ENCODE results near the gene SYMPK. TPM values are rescaled to one million over a fixed set of nuclear protein-coding genes. Genes with fewer than 3 reads are reported as not detected.
A peak's percentile ranks its signal among the peaks of the same experiment; 100 is the strongest.

Gene SYMPK
- total RNA-seq, 2 donors from 2014 or later = 16.4 to 20.6 TPM

DNA sequence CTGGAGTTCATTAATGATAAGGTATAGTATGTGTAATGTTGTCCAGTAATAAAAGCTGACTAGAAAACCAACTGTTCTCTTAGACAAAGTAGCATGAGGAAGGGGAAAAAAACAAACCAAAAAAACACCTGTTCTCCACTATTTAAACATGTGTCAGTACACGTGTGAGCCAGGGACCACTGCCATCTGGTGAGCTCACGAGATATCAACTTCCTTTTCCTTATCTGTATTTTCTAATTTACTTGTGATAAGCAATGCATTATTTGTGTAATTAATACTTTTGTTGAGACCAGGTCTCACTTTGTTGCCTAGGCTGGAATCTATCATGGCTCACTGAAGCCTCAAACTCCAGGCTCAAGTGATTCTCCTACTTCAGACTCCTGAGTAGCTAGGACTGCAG, 89.6 kb downstream of the SYMPK start:
- no peak for DNase-seq (ENCODE audit: low spot score)
- Histone ChIP-seq H3K4me1 (peaks cover 0 to 19% of the 10 kb centered on the region in 2 donors), H3K9me3 (no peaks in the 10 kb centered on the region), H3K27ac (no peak overlapping the region), H3K27me3 (no peaks in the 10 kb centered on the region), H3K4me3 (no peak overlapping the region), H3K36me3 (peaks cover 34% of the 10 kb centered on the region)
- TF ChIP-seq, protein P1, sequence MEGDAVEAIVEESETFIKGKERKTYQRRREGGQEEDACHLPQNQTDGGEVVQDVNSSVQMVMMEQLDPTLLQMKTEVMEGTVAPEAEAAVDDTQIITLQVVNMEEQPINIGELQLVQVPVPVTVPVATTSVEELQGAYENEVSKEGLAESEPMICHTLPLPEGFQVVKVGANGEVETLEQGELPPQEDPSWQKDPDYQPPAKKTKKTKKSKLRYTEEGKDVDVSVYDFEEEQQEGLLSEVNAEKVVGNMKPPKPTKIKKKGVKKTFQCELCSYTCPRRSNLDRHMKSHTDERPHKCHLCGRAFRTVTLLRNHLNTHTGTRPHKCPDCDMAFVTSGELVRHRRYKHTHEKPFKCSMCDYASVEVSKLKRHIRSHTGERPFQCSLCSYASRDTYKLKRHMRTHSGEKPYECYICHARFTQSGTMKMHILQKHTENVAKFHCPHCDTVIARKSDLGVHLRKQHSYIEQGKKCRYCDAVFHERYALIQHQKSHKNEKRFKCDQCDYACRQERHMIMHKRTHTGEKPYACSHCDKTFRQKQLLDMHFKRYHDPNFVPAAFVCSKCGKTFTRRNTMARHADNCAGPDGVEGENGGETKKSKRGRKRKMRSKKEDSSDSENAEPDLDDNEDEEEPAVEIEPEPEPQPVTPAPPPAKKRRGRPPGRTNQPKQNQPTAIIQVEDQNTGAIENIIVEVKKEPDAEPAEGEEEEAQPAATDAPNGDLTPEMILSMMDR (IDR thresholded peaks at IDR 0.05) = no peak

DNA sequence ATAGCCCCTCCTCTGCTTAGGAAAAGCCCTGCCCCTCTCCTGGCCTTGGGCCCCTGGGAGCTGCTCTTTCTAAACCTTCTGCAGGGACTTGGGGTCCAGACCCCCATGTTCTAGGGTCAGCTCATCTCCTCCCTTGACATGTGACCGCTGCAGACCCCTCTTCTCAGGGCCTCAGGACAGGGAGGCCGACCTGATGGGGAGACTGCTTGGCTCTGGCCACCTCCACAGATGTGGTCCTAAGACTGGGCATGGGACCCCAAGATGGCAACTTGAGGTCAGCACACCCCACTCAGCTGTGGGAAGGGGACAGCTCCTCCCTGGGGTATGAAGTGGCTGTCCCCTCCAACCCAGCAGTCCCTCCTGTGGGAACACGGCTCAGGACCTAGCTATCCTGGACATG, 90.0 kb downstream of the SYMPK start:
- DNase-seq (ENCODE audit: low spot score) = no peak
- no peaks in the 10 kb centered on the region for H3K27me3 ChIP-seq
- peaks cover 0 to 19% of the 10 kb centered on the region in 2 donors for H3K4me1 ChIP-seq
- H3K27ac ChIP-seq = peak overlapping the region in 1 of 2 donors; percentile 0
- peaks cover 29% of the 10 kb centered on the region for H3K36me3 ChIP-seq
- no peaks in the 10 kb centered on the region for H3K9me3 ChIP-seq
- no peak overlapping the region for H3K4me3 ChIP-seq
- TF ChIP-seq, protein P1 (IDR thresholded peaks at IDR 0.05) = no peak

DNA sequence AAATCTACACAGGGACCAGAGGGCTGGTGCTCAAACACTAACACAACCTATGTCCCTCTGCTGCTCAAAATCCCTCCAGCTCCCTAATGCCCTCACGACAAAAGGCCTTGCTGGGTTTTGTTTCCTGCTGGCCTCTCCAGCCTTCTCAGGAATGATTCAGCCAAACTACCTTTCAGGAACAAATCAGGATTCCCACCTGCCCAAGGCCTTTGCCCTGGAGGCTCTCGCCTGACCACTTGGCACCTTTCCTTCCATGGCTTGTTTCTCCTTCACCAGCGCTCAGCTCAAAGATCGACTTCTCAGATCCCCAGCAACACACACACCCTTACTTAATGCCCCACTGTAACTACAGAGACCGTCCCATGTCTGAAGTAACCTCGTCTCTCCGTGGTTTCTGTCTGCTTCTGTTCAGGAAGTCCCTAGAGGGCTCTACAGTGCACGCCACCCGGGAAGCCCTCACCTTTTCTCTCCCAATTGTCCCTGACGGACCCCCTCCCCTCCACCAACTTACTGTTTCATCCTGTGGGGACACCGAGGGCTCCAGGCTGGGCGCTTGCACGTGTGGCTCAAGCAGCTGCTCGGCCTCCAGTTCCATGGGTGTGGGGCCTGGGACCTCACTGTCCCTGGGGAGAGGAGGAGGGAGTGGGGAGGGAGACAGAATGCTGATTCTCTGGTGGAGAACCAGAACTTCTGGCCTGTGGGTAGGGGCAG, 90.7 kb downstream of the SYMPK start:
- DNase-seq (ENCODE audit: low spot score) = no peak
- H3K4me1 ChIP-seq = peaks cover 0 to 24% of the 10 kb centered on the region in 2 donors
- TF ChIP-seq, protein P1 (IDR thresholded peaks at IDR 0.05) = no peak
- no peak overlapping the region for H3K4me3 ChIP-seq
- H3K36me3 ChIP-seq = peaks cover 23% of the 10 kb centered on the region
- no peaks in the 10 kb centered on the region for H3K9me3 ChIP-seq
- no peaks in the 10 kb centered on the region for H3K27me3 ChIP-seq
- peak overlapping the region in 1 of 2 donors; percentile 93 for H3K27ac ChIP-seq

DNA sequence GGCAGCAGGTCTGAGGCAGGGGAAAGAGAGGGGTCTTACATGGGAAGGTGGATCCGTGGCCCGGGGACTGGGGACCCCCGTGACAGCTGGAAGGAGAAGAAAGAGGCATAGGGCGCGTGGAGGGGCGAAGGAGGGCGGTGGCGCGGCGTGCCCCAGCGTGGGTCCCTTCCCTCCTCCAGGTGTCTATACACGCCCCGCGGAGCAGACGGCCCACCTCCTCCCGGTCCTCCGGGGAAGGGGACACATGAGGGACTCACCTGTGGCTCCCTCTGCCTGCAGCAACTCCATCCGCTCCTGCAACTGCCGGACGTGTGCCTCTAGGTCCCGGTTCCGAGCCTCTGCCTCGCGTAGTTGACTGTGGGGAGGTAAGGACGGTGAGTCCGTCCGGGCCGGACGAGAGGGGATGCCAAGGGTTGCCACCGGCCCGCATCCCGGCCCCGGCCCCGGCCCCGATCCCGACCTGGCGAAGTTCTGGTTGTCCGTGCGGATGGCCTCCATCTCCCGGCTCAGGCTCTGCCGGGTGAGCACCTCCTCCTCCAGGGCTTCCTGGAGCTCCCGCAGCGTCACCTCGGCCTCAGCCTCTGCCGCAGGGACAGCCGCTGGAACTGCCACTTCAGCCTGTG, 91.5 kb downstream of the SYMPK start:
- TF ChIP-seq, protein P1 (IDR thresholded peaks at IDR 0.05) = no peak
- H3K36me3 ChIP-seq = peaks cover 14% of the 10 kb centered on the region
- no peaks in the 10 kb centered on the region for H3K9me3 ChIP-seq
- H3K4me3 ChIP-seq = no peak overlapping the region
- no peaks in the 10 kb centered on the region for H3K27me3 ChIP-seq
- DNase-seq (ENCODE audit: low spot score) = no peak
- peaks cover 0 to 33% of the 10 kb centered on the region in 2 donors for H3K4me1 ChIP-seq
- peak overlapping the region; percentile 93 to 96 for H3K27ac ChIP-seq

DNA sequence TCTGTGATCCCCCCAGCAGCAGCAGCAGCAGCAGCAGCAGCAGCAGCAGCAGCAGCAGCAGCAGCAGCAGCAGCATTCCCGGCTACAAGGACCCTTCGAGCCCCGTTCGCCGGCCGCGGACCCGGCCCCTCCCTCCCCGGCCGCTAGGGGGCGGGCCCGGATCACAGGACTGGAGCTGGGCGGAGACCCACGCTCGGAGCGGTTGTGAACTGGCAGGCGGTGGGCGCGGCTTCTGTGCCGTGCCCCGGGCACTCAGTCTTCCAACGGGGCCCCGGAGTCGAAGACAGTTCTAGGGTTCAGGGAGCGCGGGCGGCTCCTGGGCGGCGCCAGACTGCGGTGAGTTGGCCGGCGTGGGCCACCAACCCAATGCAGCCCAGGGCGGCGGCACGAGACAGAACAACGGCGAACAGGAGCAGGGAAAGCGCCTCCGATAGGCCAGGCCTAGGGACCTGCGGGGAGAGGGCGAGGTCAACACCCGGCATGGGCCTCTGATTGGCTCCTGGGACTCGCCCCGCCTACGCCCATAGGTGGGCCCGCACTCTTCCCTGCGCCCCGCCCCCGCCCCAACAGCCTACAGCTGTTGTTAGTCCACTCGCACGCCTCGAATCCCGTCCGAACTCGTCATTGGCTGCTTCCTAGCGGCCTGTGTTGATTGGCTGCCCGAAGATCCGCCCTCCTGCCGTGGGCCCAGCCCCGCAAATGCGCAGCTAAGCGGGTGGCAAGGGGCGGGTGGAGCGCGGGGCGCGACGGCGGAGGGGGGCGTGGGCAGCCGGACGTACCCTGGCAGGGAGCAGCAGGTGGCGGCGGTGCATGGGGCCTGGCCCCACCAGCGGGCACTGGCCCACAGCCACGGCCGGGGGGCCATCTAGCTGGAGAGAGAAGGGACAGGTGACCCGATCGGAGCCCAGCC, 92.5 kb downstream of the SYMPK start:
- H3K4me3 ChIP-seq = peak overlapping the region; percentile 42 to 69
- H3K4me1 ChIP-seq = peaks cover 0 to 43% of the 10 kb centered on the region in 2 donors
- peak overlapping the region; percentile 93 to 96 for H3K27ac ChIP-seq
- no peaks in the 10 kb centered on the region for H3K27me3 ChIP-seq
- H3K36me3 ChIP-seq = peaks cover 12% of the 10 kb centered on the region
- TF ChIP-seq, protein P1 (IDR thresholded peaks at IDR 0.05) = peak in 1 of 2 donors; percentile 97
- H3K9me3 ChIP-seq = no peaks in the 10 kb centered on the region
- peak; percentile 99 for DNase-seq (ENCODE audit: low spot score)
